Mesendoderm (in vitro differentiated cells): ENCODE measurements around the gene ITPR2.

Source experiments
- DNase-seq: peaks from one replicate; pipeline ENCODE4 v3.0.0; 2013
- H2AK5ac ChIP-seq: 2 replicates; pipeline ENCODE4 v1.6.1; 2013; ENCODE audit warnings: low read length, inconsistent platforms
- H2BK120ac ChIP-seq: 2 replicates; pipeline ENCODE4 v1.6.1; 2013; ENCODE audit warnings: low read depth, mild to moderate bottlenecking, low read length, moderate library complexity, mixed read lengths
- H2BK15ac ChIP-seq: replicated peaks from 2 replicates; pipeline ENCODE4 v1.6.1; 2013; ENCODE audit warnings: low read depth, mild to moderate bottlenecking, moderate library complexity
- H2BK5ac ChIP-seq: 2 replicates; pipeline ENCODE4 v1.6.1; 2013; ENCODE audit warnings: low read length, inconsistent platforms
- H3K18ac ChIP-seq: 2 replicates; pipeline ENCODE4 v1.6.1; 2013; ENCODE audit warnings: mild to moderate bottlenecking, low read length, mixed read lengths
- H3K23ac ChIP-seq: one replicate; pipeline ENCODE4 v1.6.1; 2013; ENCODE audit warnings: low read length
- H3K27ac ChIP-seq: 2 replicates; pipeline ENCODE4 v1.5.1; 2013; ENCODE audit warnings: low read depth, mild to moderate bottlenecking, inconsistent platforms, low read length, moderate library complexity
- H3K27me3 ChIP-seq: 2 replicates; pipeline ENCODE4 v1.6.1; 2013; ENCODE audit warnings: low read length, control low read depth, mild to moderate bottlenecking, inconsistent platforms; ENCODE audit not compliant: insufficient read depth, poor library complexity
- H3K36me3 ChIP-seq: 2 replicates; pipeline ENCODE4 v1.6.1; 2013; ENCODE audit warnings: low read length, inconsistent platforms; ENCODE audit not compliant: control insufficient read depth, insufficient read depth
- H3K4ac ChIP-seq: one replicate; pipeline ENCODE4 v1.6.1; 2013; ENCODE audit warnings: low read depth, mild to moderate bottlenecking, low read length, moderate library complexity
- H3K4me1 ChIP-seq: 2 replicates; pipeline ENCODE4 v1.6.1; 2013; ENCODE audit warnings: low read depth, low read length, inconsistent platforms; ENCODE audit not compliant: control insufficient read depth
- H3K4me2 ChIP-seq: 2 replicates; pipeline ENCODE4 v1.6.1; 2013; ENCODE audit warnings: low read length
- H3K4me3 ChIP-seq: 2 replicates; pipeline ENCODE4 v1.5.1; 2013; ENCODE audit warnings: mild to moderate bottlenecking, low read length
- H3K56ac ChIP-seq: one replicate; pipeline ENCODE4 v1.6.1; 2013; ENCODE audit warnings: low read length
- H3K79me1 ChIP-seq: 2 replicates; pipeline ENCODE4 v1.6.1; 2013; ENCODE audit warnings: low read length, inconsistent platforms
- H3K79me2 ChIP-seq: 2 replicates; pipeline ENCODE4 v1.6.1; 2013; ENCODE audit warnings: mild to moderate bottlenecking, low read length; ENCODE audit not compliant: control insufficient read depth, insufficient read depth
- H3K9ac ChIP-seq: 2 replicates; pipeline ENCODE4 v1.6.1; 2013; ENCODE audit warnings: low read length, inconsistent platforms
- H4K5ac ChIP-seq: one replicate; pipeline ENCODE4 v1.6.1; 2013; ENCODE audit warnings: low read length
- H4K8ac ChIP-seq: one replicate; pipeline ENCODE4 v1.6.1; 2013; ENCODE audit warnings: low read depth, mild to moderate bottlenecking, control low read depth, low read length, moderate library complexity
- WGBS: extraction: QIAGEN DNeasy Blood & Tissue Kit; methylation state at CpG from one replicate; pipeline ENCODE4 v1.1.7; 2013; ENCODE audit warnings: low lambda C conversion rate, missing lambda C conversion rate; ENCODE audit not compliant: insufficient coverage; ENCODE audit errors: extremely low coverage; 5-methylcytosine and 5-hydroxymethylcytosine counted together

Gene ITPR2

DNA sequence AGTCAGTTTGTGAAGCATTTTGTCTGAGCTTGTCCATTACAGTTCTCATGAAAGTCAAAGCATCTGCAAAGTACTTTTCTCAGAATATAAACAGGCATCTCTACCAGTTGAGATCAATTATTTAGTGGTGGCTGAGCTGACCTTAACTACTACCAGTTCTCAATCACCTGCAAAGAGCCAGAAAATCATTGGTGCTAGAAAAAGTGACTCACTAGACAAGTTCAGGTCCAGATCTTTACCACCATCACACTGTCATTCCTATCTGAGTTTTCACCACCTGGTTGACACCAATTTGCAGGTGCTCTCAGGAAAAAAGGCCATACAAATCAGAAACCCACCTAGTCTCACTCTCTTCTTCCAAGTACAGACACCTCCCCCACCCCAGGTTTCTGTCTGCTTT is 33.3 kb downstream of the ITPR2 start:
- H3K4me2 ChIP-seq = no peak overlapping the region
- H3K27me3 ChIP-seq = no peaks in the 10 kb centered on the region
- no peak overlapping the region for H4K8ac ChIP-seq
- no peak overlapping the region for H4K5ac ChIP-seq
- H3K27ac ChIP-seq = no peak overlapping the region
- no peak overlapping the region for H2AK5ac ChIP-seq
- H3K4me3 ChIP-seq = no peak overlapping the region
- no peaks in the 10 kb centered on the region for H3K36me3 ChIP-seq
- H2BK15ac ChIP-seq = no peak overlapping the region
- no peak overlapping the region for H3K56ac ChIP-seq
- no peak overlapping the region for H3K18ac ChIP-seq
- H3K79me1 ChIP-seq = no peaks in the 10 kb centered on the region
- no peak overlapping the region for H2BK120ac ChIP-seq
- no peak overlapping the region for H3K23ac ChIP-seq
- no peak for DNase-seq
- no peaks in the 10 kb centered on the region for H3K4me1 ChIP-seq
- H3K79me2 ChIP-seq = no peaks in the 10 kb centered on the region
- no peak overlapping the region for H3K4ac ChIP-seq
- H3K9ac ChIP-seq = no peak overlapping the region
- no peak overlapping the region for H2BK5ac ChIP-seq

DNA sequence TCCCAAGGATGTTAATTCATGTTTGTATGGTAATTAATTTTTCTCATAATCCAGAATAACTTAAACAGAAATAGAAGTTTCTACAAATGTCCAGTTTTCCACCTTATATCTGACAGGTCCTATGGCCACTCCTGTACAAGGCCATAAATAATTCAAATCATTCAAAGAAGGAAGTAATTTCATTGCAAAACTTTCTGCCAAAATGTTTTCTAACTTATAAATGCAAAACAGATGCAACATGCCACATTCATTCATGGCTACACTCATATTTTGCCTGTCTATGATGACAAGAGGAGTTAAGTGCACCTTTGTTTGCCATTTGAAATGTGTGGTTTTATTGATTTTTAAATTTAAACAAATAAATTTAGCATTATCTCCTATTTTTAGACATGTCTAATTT is 34.4 kb downstream of the ITPR2 start:
- Histone ChIP-seq H2AK5ac (no peak overlapping the region), H3K36me3 (no peaks in the 10 kb centered on the region), H3K9ac (no peak overlapping the region), H3K27ac (no peak overlapping the region), H3K23ac (no peak overlapping the region), H3K27me3 (no peaks in the 10 kb centered on the region), H3K18ac (no peak overlapping the region), H3K56ac (no peak overlapping the region), H4K5ac (no peak overlapping the region), H3K4me3 (no peak overlapping the region), H3K79me1 (no peaks in the 10 kb centered on the region), H3K4me2 (no peak overlapping the region), H4K8ac (no peak overlapping the region), H3K79me2 (no peaks in the 10 kb centered on the region), H2BK15ac (no peak overlapping the region), H2BK5ac (no peak overlapping the region), H3K4ac (no peak overlapping the region), H3K4me1 (no peaks in the 10 kb centered on the region), H2BK120ac (no peak overlapping the region)
- DNase-seq = no peak

DNA sequence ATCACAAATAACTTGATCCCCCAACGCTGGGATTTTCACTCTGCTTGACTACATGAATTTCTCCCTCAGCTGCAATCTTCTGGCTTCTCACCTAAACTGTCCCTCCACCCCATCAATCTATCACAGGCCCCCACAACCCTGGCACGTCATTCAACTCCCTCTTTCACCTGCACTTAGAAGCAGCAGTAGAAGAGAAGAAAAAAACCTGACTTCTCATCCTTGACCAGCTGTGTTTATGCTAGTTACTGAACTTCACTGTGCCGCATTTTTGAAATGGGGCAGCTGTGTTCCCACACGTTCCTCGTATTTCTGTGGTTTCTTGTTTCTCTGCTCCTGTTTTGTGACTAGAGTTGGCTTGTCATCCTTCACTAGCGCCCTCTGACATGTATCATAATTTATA is 35.0 kb downstream of the ITPR2 start:
- H4K8ac ChIP-seq = no peak overlapping the region
- no peak overlapping the region for H3K56ac ChIP-seq
- no peak overlapping the region for H2BK5ac ChIP-seq
- no peak overlapping the region for H2BK15ac ChIP-seq
- no peak overlapping the region for H3K4me2 ChIP-seq
- no peaks in the 10 kb centered on the region for H3K36me3 ChIP-seq
- no peak overlapping the region for H3K27ac ChIP-seq
- DNase-seq = no peak
- H3K18ac ChIP-seq = no peak overlapping the region
- no peaks in the 10 kb centered on the region for H3K27me3 ChIP-seq
- no peaks in the 10 kb centered on the region for H3K79me2 ChIP-seq
- no peak overlapping the region for H2BK120ac ChIP-seq
- no peak overlapping the region for H4K5ac ChIP-seq
- no peaks in the 10 kb centered on the region for H3K79me1 ChIP-seq
- no peak overlapping the region for H3K4me3 ChIP-seq
- no peak overlapping the region for H3K4ac ChIP-seq
- H3K4me1 ChIP-seq = no peaks in the 10 kb centered on the region
- no peak overlapping the region for H3K9ac ChIP-seq
- no peak overlapping the region for H2AK5ac ChIP-seq
- no peak overlapping the region for H3K23ac ChIP-seq
- no CpG with 5 or more reads among the region's 6 CpGs for WGBS

DNA sequence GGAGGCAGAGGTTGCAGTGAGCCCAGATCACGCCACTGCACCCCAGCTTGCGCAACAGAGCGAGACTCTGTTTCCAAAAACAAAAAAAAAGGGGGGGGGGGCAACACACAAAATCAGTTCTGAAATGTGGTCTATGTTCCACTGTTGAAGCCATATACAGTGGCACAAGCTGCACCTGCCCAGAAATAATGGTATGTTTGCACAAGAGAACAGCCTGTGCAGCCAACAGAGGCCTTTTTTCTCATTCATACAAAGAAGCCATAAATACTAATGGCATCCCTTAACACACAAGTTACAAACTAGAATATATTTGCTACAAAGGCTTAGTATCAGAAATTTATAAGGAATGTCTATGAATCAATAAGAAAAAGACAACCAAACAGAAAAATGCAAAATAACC is 37.1 kb downstream of the ITPR2 start:
- DNase-seq = no peak
- Histone ChIP-seq H3K4me2 (no peak overlapping the region), H3K18ac (no peak overlapping the region), H3K23ac (no peak overlapping the region), H3K36me3 (no peaks in the 10 kb centered on the region), H3K56ac (no peak overlapping the region), H3K27me3 (no peaks in the 10 kb centered on the region), H4K5ac (no peak overlapping the region), H3K4me1 (no peaks in the 10 kb centered on the region), H4K8ac (no peak overlapping the region), H3K79me2 (no peaks in the 10 kb centered on the region), H3K4ac (no peak overlapping the region), H2BK5ac (no peak overlapping the region), H2AK5ac (no peak overlapping the region), H3K79me1 (no peaks in the 10 kb centered on the region), H3K9ac (no peak overlapping the region), H2BK120ac (no peak overlapping the region), H3K27ac (no peak overlapping the region), H3K4me3 (no peak overlapping the region), H2BK15ac (no peak overlapping the region)
- WGBS = no CpG with 5 or more reads among the region's 3 CpGs

DNA sequence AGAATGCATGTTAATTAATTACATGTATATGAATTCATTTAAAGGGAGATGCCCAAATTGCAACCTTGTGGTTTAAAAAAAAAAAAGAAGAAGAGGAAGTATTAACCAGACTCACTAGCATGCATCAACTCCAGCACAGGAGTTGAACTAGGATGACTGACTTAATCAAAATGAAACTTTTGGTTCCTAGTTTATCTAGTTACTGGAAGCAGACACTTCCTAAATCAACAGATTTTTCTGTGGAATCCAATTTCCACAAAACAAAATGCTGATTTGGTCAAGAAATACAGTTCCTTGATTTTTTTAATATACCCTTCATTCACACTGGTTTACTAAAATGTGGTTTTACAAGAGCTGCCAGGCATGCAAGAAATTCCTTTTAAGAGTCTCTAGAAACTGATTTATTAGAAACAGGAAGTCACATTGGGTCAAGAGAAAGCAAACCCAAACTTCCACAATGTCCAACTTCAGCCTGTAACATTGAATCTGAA is 41.6 kb downstream of the ITPR2 start:
- Histone ChIP-seq H3K23ac (no peak overlapping the region), H3K36me3 (no peaks in the 10 kb centered on the region), H3K79me1 (no peaks in the 10 kb centered on the region), H2BK120ac (no peak overlapping the region), H4K8ac (no peak overlapping the region), H3K56ac (no peak overlapping the region), H3K4me2 (no peak overlapping the region), H3K27me3 (no peaks in the 10 kb centered on the region), H3K27ac (no peak overlapping the region), H3K79me2 (no peaks in the 10 kb centered on the region), H2AK5ac (no peak overlapping the region), H3K4me1 (no peaks in the 10 kb centered on the region), H3K18ac (no peak overlapping the region), H3K9ac (no peak overlapping the region), H3K4ac (no peak overlapping the region), H4K5ac (no peak overlapping the region), H2BK5ac (no peak overlapping the region), H2BK15ac (no peak overlapping the region), H3K4me3 (no peak overlapping the region)
- DNase-seq = no peak

DNA sequence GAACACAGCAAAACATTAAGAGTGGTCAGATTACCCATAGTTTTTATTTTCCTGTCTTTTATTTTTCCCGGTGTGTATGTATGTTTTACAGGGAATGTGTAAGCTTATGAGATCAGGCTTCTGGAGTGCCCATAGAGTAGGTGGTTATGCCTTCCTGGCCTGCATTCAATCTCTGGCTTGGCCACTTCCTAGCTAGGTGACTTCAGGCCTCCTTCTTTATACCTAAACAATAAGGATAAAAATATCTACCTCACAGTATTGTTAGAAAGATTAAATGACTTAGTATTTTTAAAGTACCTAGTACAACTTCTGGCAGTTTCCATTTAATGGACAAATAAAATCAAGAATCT is 42.4 kb downstream of the ITPR2 start:
- Histone ChIP-seq H3K56ac (no peak overlapping the region), H2BK120ac (no peak overlapping the region), H3K4me2 (no peak overlapping the region), H3K4ac (no peak overlapping the region), H3K27ac (no peak overlapping the region), H4K8ac (no peak overlapping the region), H3K23ac (no peak overlapping the region), H3K4me1 (no peaks in the 10 kb centered on the region), H3K9ac (no peak overlapping the region), H2AK5ac (no peak overlapping the region), H3K4me3 (no peak overlapping the region), H2BK15ac (no peak overlapping the region), H3K79me2 (no peaks in the 10 kb centered on the region), H3K27me3 (no peaks in the 10 kb centered on the region), H3K79me1 (no peaks in the 10 kb centered on the region), H2BK5ac (no peak overlapping the region), H3K36me3 (no peaks in the 10 kb centered on the region), H4K5ac (no peak overlapping the region), H3K18ac (no peak overlapping the region)
- DNase-seq = no peak
- WGBS = no CpG with 5 or more reads among the region's 1 CpG
